SU-DHL-6 (cell line): ENCODE data around the gene PTPRCAP.

Experiments used
- EZH2phosphoT487 ChIP-seq: fragments of 200-600 bp; sonication (generic), shearing (Covaris generic); conservative IDR thresholded peaks from 2 replicates; pipeline ENCODE4 v1.6.1; 2018; ENCODE audit warnings: mild to moderate bottlenecking, antibody characterized with exemption, low read length, moderate library complexity, mixed read lengths
- TF ChIP-seq, protein P1 (sequence below): fragments of 200-600 bp; sonication (generic); IDR thresholded peaks from one replicate; pipeline ENCODE4 v1.5.1; 2017; ENCODE audit warnings: antibody characterized with exemption, mild to moderate bottlenecking, low read length, moderate library complexity; ENCODE audit not compliant: insufficient read depth, poor library complexity, severe bottlenecking

DNA sequence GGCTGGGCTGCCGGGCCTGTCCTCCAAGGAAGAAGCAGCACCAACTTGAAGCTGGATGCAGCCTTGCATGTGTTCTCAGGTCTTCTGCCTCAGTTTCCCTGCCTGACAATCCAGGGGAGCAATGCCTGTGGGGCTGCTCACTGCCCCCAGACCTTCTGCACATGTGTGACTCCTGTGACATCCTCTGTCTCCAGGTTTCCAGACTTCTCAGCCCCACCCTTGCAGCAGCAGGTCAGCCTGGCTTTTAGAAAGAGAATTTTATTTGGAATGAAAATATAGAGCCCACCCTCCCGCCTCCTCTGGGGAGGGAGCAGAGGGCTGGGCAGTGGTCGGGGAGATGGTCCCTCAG is 301 bp upstream of the PTPRCAP start:
- TF ChIP-seq, protein P1, sequence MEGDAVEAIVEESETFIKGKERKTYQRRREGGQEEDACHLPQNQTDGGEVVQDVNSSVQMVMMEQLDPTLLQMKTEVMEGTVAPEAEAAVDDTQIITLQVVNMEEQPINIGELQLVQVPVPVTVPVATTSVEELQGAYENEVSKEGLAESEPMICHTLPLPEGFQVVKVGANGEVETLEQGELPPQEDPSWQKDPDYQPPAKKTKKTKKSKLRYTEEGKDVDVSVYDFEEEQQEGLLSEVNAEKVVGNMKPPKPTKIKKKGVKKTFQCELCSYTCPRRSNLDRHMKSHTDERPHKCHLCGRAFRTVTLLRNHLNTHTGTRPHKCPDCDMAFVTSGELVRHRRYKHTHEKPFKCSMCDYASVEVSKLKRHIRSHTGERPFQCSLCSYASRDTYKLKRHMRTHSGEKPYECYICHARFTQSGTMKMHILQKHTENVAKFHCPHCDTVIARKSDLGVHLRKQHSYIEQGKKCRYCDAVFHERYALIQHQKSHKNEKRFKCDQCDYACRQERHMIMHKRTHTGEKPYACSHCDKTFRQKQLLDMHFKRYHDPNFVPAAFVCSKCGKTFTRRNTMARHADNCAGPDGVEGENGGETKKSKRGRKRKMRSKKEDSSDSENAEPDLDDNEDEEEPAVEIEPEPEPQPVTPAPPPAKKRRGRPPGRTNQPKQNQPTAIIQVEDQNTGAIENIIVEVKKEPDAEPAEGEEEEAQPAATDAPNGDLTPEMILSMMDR: no peak
- no peak for TF ChIP-seq EZH2phosphoT487
